DMS153 (cell line): ENCODE data around the gene DOCK11.
A peak's percentile ranks its signal among the peaks of the same experiment; 100 is the strongest.

Experiments used
- DNase-seq: peaks from one replicate; lab custom pipeline; 2025; lab: John Stamatoyannopoulos, UW

The DOCK11 gene

DNA sequence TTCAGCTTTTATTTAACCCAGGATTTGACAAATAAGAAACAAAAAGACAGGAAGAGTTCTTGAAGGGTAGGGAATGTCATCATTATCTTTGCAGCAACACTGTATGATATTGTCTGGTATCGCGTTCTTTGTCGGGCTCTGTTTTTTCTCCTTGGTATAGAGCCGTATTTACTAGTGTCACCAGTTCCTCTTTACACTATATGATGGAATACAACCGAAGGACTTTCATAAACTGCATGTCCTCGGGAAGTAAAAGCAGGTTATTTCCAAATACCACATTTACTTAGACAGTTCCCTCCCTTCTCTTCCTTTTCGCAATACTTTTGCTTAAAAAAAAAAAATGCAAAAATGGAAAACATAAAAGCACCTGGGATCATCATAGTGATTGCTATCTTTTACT, 135.2 kb downstream of the DOCK11 start:
- DNase-seq = no peak

DNA sequence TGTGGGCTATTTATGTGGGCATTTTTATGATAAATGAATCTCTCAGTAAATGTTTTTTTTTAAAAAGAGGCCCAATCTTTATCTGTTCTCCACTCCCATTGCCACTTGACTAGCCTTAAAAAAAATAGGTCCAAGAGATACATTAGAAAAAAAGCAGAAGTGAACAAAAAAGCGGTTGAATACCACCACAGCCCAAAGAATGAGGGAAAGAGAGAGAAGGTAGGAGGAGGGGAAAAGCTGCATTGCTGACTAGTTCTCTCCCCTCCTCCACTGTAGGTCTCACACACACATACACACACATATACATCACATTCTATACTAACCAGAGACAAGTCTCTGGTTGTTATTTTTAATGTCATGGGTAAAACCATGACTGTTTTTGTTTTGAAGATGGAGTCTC, 136.0 kb downstream of the DOCK11 start:
- no peak for DNase-seq

DNA sequence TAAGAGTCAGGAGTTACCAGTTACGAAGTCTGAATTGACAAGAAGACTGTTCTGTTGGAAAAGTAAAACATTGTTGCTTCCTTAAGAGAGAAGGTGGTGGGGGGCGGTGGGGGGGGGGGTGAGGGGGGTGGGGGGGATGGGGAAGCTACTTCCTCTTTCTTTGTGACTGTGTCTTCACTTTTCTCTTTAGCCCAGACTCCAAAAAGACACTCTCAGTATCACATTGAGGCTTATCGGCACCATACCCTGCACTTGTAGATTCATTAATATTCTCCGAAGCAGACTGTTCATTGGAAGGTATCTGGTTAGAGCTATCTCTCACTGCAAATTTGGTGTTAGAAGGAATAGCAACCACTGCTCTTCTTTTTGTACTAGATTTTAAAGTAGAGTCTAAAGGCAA, 137.2 kb downstream of the DOCK11 start:
- DNase-seq = no peak

DNA sequence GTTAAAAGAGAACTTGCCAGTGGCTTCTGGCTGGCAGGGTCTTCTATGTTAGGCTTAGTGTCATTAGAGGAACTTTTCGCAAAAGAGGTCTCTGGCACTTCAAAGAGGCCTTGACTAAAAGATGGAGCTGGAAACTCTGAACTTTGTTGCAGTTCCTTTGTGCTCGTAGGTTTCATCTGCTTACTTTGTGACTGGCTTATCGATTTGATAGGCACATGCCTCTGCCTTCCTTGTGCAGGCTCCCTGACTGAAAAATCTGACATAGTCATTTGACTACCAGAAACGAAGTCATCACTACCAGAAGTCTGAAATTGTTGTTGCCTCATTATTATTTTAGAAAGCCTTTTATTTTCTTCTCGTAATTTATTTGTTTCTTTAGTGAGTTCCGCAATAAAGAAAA, 137.9 kb downstream of the DOCK11 start:
- no peak for DNase-seq

DNA sequence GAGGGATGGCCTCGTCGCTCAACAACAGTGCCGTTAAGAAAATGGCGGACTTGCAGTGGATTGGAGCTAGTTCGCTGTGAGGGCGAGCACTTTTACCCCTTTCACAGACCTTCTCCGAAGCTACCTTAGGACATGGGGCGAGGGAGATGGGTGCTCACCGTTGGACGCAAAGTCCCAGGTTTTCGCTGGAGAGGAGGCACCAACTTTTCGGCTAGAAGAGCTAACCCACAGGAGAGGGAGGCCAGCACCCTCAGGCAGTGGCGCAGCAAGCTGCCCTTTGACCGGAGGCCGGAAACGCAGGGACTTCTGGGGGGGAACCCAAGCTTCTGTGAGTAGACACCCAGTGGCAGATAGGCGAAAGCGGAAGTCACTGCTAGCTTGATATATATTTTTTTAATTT, 138.7 kb downstream of the DOCK11 start:
- no peak for DNase-seq

DNA sequence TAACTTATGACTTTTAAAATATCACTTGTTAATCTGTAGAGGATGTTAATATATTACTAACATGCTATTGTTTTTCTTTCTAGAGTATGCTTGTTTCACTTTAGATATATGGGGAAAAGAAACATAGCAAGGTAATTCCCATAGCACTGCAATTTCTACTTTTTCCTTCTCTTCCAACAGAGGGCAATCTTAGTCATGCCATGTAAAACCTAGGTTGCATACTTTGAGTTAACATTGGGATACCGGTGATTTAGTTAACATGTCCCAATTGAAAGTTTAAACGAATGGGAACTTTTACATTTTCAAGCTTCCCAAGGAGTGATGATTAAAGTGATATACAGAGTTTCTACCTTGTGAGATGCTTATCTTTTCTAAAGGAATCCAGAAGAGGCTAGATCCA, 142.4 kb downstream of the DOCK11 start:
- DNase-seq = no peak

DNA sequence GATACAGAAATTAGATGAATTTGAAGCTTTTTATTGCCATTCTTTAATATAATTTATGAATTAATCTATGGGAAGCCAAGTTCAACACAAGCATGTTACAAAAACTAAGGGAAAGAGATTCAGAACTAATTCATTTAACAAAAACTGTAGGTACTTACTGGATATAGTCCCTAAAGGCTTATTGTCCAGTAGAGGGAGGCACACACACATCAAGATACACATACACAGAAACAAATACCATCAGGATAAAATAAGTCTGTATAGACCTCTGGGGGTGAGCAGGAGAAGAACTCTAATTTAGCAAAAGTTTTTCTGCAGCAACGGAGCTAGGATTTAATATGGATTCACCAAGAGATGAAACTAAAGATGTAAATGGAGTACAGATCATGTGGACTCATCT, 148.8 kb downstream of the DOCK11 start:
- DNase-seq = no peak

DNA sequence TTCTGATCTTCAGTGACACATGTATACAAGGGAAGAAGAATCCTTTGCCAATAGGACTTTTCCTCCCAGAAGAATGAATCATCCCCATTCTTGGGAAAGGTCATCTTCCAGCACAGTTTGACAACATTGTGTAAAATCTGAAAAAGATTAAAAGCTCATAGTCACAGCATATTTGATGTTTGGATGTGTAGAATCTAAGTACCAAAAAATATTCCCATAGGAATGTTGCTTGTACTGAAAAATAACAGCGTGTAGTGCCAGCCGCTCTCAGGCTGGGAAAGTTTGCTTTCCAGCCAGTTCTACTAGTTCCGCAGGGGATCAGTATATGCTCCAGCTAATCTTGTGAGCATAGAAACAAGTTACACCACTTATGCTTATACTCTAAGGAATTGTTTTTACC, 157.1 kb downstream of the DOCK11 start:
- DNase-seq = no peak

DNA sequence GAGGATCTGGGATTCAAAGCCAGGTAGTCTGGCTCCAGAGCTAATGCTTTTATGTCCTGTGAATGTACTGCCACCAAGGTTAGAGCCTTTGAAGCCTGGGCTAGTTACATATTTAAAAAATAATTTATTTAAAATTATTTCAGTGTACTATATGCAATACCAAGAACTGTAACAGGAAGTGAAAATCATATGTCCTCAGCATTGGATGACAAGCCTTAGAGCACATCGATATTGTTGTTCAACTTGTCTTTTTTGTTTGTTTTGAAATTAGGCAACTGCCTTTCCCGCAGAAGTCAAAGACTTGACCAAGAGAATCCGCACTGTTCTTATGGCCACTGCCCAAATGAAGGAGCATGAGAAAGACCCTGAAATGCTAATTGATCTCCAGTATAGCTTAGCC, 158.7 kb downstream of the DOCK11 start:
- DNase-seq = no peak

DNA sequence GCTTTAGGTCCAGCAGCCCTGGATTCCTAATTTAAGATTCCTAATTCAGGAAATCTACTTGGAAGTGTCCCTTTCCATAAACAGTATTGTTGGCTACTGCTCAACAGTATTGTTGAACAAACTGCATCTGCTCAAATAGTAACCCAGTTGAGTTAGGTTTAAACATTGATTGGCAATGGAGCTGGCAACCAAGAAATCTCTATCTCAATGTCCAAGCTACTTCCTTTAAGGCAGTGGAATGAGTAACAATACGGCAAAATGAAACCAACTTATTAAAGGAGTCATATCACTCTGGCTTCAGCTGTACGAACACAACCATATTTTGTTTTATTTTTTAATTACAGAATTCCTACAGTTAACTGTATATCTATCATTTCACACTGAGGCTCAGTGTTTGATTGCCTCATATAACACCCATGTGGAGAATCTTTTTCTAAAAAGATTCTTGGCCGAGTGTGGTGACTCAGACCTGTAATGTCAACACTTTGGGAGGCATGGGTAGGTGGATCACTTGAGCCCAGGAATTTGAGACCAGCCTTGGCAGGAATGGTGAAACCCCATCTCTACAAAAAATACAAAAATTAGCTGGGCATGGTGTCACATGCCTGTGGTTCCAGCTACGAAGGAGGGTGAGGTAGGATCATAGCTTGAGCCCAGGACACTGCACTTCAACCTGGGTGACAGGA, 160.1 kb downstream of the DOCK11 start:
- no peak for DNase-seq

DNA sequence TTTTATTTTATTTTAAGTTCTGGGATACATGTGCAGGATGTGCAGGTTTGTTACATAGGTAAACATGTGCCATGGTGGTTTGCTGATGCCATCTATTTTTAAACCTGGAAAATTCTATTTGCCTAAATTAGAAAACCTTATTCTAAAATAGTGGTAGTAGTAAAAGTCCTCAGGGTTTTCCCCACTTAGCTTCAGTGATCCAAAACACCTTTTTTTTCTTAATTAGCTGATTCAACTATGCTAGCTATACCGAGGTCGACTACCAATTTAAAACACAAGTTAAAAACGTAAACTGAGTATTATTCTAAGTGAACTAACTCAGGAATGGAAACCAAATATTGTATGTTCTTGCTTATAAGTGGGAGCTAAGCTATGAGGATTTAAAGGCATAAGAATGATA, 161.8 kb downstream of the DOCK11 start:
- no peak for DNase-seq

DNA sequence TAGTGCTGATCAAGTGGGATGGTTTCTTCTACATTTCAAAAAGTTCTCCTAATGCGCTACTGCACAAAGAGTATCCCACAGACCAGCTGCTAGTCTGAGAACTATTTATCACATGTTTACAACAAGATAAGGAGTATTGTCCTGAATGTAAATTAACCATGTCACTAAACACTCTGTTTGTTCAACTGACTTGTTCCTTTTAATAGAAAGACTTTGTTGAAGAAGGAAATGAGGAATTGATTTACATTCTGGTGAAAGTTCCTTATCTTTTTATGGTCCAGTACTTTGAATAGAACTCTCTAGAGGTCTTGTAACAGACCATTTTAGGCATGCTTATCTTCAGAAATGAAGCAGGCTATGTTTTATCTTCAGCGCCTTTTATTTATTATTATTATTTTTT, 164.5 kb downstream of the DOCK11 start:
- no peak for DNase-seq

DNA sequence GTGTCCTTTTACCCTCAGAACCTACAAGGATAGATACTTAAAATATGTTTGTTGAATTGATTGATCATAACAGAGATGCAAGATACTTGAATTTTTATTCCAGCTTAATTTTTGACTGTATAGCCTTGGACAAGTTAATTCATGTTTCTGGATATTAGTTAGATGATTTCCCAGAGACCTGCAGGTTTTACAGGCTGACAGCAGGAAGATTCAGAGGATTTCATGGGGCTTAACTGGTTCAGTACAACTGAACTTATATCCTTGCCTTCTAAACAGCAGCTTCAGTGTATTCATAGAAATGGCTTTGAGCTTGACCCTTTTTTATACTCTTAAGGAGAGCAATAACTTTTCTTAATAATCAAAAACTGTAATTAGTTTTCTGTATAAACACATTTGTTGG, 169.6 kb downstream of the DOCK11 start:
- DNase-seq = no peak

DNA sequence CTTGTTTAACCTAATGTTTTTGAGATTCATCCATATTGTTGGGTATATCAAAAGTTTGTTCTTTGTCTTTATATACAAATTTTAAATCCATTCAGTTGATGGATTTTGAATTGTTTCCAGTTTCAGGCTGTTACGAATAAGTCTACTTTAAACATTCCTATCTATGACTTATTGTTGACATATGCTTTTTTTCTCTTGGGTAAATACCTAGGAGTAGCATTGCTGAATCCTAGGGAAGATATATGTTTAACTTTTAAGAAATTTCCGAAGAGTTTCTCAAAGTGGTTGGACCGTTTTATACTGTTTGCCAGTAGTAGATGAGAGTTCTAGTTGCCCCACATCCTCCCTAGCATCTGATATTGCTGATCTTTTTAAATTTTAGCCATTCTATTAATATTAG, 170.9 kb downstream of the DOCK11 start:
- no peak for DNase-seq

DNA sequence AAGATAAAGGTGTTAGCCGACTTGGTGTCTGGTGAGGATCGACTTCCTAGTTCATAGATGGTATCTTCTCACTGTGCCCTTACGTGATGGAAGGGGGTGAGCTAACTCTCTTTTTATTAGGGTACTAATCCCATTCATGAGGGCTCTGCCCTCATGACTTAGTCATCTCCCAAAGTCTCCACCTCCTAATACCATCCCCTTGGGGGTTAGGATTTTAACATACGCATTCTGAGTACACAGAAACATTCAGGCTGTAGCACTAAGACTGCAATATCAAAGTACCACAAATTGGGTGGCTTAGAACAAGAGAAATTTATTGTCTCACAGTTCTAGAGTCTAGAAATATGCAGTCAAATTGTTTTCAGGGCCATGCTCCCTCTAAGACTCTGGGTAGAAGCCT, 173.8 kb downstream of the DOCK11 start:
- DNase-seq = no peak

DNA sequence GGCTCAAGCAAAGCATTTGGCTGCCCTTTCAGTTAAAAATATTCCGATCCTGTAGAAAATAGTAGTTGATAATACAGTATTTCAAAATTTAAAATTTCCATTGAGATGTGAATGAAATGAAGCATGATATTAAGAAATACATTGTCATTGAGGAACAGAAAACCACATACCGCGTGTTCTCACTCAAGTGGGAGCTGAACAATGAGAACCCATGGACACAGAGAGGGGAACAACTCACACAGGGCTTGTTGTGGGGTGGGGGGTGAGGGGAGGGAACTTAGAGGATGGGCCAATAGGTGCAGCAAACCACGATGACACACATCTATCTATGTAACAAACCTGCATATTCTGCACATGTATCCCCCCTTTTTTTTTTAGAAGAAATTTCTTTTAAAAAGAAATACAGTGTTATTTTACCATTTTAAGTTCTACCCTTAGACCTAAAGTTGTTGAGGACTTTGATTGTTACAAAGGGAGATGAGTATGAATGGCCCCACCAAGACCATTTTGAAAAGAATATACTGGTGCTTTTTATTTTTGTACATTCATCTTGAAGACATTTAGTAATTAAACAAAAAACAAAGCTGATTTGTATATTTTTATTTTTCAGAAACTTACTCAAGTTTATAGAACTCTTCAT, 179.8 kb downstream of the DOCK11 start:
- no peak for DNase-seq

DNA sequence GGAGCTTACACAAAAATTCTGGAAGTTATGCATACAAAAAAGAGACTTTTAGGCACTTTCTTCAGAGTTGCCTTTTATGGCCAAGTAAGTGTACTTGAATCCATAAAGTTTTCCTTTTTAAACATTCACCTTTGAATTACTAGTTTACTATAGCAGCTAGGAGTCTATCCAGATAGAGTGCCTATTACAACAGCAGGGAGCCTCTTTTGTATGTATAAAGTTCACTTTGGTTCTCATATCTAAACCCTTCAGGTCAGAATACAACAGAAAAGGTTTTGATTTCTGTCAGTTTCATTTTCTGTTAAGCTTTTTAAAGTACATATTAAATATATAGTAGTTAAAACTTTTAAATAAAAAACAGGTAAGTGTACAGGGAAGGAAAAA, 180.3 kb downstream of the DOCK11 start:
- DNase-seq = no peak

DNA sequence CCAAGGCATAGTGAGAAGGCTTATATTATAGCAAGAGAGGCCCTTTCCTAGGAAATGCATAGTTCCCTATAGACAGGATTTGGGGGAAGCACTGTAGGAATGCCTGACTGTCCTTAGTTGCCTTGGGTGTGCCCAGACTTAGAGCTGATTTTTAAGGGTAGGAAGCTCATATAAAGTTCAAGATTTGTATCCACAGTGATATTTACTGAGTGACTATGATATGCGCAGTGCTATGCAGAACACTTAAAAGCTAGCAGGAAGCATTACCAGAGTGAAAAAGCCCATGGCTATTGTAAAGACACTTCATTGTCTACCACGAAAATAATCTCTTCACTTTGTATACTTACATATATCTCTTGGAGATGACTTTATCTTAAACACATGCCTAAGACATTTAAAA, 181.7 kb downstream of the DOCK11 start:
- DNase-seq = no peak

DNA sequence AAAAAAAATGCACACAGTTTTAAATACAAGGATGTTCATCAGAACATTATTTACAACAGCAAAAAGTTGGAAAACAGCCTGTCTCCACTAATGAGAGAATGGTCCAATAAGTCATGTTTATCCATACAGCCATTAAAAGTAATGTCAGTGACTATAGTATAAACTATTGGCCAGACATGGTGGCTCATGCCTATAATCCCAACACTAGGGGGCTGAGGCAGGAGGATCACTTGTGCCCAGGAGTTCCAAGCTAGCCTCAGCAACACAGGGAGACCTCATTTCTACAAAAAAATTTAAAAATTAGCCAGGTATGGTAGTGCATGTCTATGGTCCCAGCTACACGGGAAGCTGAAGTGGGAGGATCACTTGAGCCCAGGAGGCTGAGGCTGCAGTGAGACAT, 183.7 kb downstream of the DOCK11 start:
- DNase-seq = no peak

DNA sequence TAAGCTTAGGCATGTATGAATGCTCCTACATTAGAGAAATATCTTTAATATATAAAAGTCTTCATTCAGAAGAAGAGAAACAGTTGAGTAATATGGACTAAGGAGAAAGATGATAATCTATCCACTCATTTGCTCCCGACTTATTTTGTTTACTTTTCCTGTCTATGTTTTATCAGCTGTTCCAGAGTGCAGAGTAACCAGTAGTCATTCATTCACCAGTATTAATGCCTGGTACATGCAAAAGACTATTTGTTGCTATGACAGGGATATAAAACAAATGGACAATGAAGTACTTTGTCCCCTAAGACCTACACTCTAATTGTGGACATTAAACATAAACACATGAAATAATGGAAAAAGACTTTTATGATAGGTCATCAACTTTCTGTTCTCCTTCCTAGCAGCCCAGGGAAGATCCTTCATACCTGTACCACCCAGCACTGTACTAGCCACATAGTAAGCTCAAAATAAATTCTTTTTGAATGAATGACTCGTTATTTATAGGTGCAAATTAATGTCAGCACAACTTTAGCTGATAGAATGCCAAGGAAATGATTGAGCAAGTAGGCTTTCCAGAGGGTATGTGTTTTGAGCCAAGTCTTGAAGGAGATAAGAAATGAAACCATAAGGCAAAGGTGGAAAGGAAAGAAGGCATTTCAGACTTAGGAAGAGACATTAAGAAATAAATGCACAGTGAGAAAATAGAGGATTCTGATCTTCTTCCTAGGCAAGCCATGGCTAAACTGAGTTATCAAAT, 186.8 kb downstream of the DOCK11 start:
- DNase-seq = peak; percentile 7

DNA sequence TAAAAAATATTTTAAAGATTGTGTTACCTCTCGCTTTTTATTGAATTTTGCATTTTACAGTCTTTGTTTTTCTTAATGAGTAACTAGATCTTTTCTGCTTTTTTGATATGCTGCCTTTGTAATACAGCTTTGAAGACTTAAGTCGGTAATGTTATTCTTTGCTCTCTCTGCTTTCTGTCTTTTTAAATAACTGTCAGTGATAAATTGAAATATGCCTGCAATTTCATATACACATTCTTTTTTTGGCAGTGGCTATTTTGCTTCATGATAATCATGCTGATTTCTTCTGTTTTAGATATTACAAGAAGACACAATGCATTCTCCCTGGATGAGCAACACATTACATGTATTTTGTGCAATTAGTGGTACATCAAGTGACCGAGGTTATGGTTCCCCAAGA, 189.8 kb downstream of the DOCK11 start:
- DNase-seq = no peak

DNA sequence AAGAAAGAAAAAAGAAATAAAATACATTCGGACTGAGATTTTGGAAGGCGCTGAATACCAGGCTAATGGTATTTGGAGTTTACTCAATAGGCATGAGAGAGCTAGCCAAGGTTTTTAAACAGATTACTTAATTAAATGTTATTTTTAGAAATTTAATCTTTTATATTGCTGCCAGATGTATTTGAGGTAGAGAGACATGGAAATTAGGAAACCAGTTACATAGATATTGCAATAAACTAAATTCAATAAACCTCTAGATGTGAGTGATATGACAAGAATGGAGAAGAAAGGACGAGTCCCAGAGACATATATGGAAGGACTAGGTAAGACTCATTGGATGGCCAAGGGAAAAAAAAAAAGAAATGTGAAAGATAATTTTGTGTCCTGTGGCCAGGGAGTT, 193.3 kb downstream of the DOCK11 start:
- no peak for DNase-seq

DNA sequence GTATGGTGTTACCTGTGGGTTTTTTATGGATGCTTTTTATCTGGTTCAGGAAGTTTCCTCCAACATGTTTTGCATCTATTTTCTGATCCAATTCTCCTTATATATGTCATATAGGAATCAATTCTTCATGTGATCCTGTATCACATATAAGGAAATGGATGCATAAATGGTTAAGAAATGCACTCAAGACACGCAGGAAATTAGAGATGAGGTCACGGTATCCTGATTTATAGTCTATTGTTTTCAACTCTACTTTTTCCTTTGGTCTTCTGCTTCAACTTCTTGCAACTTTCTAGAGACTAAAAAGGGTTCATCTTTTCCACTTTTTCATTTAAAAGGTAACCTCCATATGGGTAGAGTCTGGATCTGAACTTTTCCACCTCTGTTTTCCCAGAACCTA, 198.2 kb downstream of the DOCK11 start:
- DNase-seq = no peak

DNA sequence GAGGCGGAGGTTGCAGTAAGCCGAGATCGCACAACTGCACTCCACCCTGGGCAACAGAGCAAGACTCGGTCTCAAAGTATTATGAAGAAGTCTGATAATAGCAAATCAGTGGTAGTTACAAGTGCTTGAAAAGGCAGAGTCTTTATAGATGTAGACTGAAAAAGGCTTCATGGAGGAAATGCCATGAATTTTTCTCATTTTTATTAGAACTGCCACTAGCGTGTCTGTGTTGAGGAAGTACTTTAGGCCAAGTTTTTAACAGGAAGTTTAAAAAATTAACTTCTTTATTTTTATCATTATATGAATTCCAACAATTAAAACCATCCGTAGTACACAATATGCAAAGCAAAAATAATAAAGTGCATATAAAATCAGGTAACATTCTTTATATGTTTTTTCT, 199.0 kb downstream of the DOCK11 start:
- no peak for DNase-seq
